Caco-2 (cell line): Measurements from ENCODE around the gene MUC5B. TPM values are rescaled to one million over a fixed set of nuclear protein-coding genes. Genes with fewer than 3 reads are reported as not detected.

Source experiments
- BruUV-seq: library from RNA; stranded (reverse); fragments of 400-500 nt; replicated peaks from 2 replicates; lab custom pipeline; 2021; lab: Mats Ljungman, UMichigan
- CTCF ChIA-PET: fragments of 300-600 bp; sonication (Branson Sonifier 250); formaldehyde crosslinking; loops from one replicate; lab custom pipeline; 2022; ENCODE audit warnings: antibody characterized with exemption; lab: Charles Lee
- POLR2A ChIA-PET: fragments of 300-600 bp; sonication (Branson Sonifier 250); formaldehyde crosslinking; loops from one replicate; lab custom pipeline; 2022; ENCODE audit warnings: antibody characterized with exemption; lab: Charles Lee
- DNase-seq, 2 experiments: peaks; one replicate each; pipeline versions ENCODE4 v3.0.0 to v3.0.0-alpha.2; 2020 to 2022
- H3K27me3 ChIP-seq: replicated peaks from 2 replicates; pipeline ENCODE4 v1.6.0; 2011; ENCODE audit warnings: low read length; ENCODE audit not compliant: control insufficient read depth, insufficient read depth
- H3K36me3 ChIP-seq: 2 replicates; pipeline ENCODE4 v1.5.1; 2011; ENCODE audit warnings: low read length; ENCODE audit not compliant: control insufficient read depth, insufficient read depth
- H3K4me1 ChIP-seq: fragments of 250-450 bp; sonication (Bioruptor Pico); 2 replicates; pipeline ENCODE4 v1.5.1; 2020; ENCODE audit warnings: mild to moderate bottlenecking
- H3K4me3 ChIP-seq: 2 replicates; pipeline ENCODE4 v1.5.1; 2011; ENCODE audit warnings: low read depth, mild to moderate bottlenecking, control low read depth, low read length
- H3K9me3 ChIP-seq: fragments of 250-450 bp; sonication (Bioruptor Pico); 2 replicates; pipeline ENCODE4 v1.5.1; 2020; ENCODE audit warnings: mild to moderate bottlenecking, moderate library complexity
- H3K27ac Mint-ChIP-seq: one replicate; pipeline ENCODE4 v1.8.0; 2022; ENCODE audit warnings: mixed read lengths; ENCODE audit not compliant: unreplicated experiment
- H3K27me3 Mint-ChIP-seq: one replicate; pipeline ENCODE4 v1.8.0; 2022; ENCODE audit warnings: mixed read lengths; ENCODE audit not compliant: insufficient read depth, unreplicated experiment
- H3K36me3 Mint-ChIP-seq: one replicate; pipeline ENCODE4 v1.8.0; 2022; ENCODE audit warnings: mild to moderate bottlenecking, mixed read lengths; ENCODE audit not compliant: insufficient read depth, unreplicated experiment
- H3K4me1 Mint-ChIP-seq: one replicate; pipeline ENCODE4 v1.8.0; 2022; ENCODE audit warnings: low read depth, mixed read lengths; ENCODE audit not compliant: unreplicated experiment
- H3K4me3 Mint-ChIP-seq: one replicate; pipeline ENCODE4 v1.8.0; 2022; ENCODE audit warnings: mild to moderate bottlenecking, moderate library complexity, mixed read lengths; ENCODE audit not compliant: unreplicated experiment
- H3K9me3 Mint-ChIP-seq: one replicate; pipeline ENCODE4 v1.8.0; 2022; ENCODE audit warnings: mixed read lengths; ENCODE audit not compliant: unreplicated experiment
- CTCF ChIP-seq, 2 experiments: fragments of 200-600 bp in 1 of 2; IDR thresholded peaks; 1 replicate in 1 of 2; 2 replicates in 1 of 2; pipeline versions ENCODE4 v1.5.1 to v1.8.0; 2011 to 2022; ENCODE audit warnings: antibody characterized with exemption in 1 of 2, control low read depth in 1 of 2, inconsistent platforms in 1 of 2, low read depth in 1 of 2, low read length in 1 of 2, mild to moderate bottlenecking in 1 of 2, moderate library complexity in 1 of 2; ENCODE audit not compliant: insufficient read depth in 1 of 2, severe bottlenecking in 1 of 2, unreplicated experiment in 1 of 2
- intact Hi-C: fragments of 100-400 bp; cut with micrococcal nuclease; formaldehyde crosslinking; loops from one replicate; pipeline ENCODE4 v1.10.0; 2022; ENCODE audit not compliant: unreplicated experiment
- total RNA-seq: library from RNA; stranded (reverse); gene quantifications from 2 replicates; pipeline ENCODE4 v1.2.3, GENCODE V29; 2022

MUC5B gene
- total RNA-seq, 1 experiment from 2014 or later = not detected

- no peak for DNase-seq
- Histone ChIP-seq H3K27me3 (no peaks in the 10 kb centered on the region), H3K4me3 (no peak overlapping the region), H3K9me3 (no peaks in the 10 kb centered on the region), H3K36me3 (0 out of 2 replicates have a peak, but pooled peaks cover 1% of the 10 kb centered on the region), H3K4me1 (peaks cover 39% of the 10 kb centered on the region)
- POLR2A ChIA-PET = no interaction called here
- H3K36me3 Mint-ChIP-seq = peaks cover 22% of the 10 kb centered on the region
- intact Hi-C loops = no loop called here
- TF ChIP-seq CTCF (IDR thresholded peaks at IDR 0.05; ENCODE audit: insufficient read depth in 1 of 2, low read depth in 1 of 2, low read length in 1 of 2, severe bottlenecking in 1 of 2, unreplicated experiment in 1 of 2) = no peak
- H3K4me3 Mint-ChIP-seq = no peak overlapping the region
- H3K27me3 Mint-ChIP-seq = no peaks in the 10 kb centered on the region
- no peaks in the 10 kb centered on the region for H3K9me3 Mint-ChIP-seq
- no TSS peak for BruUV-seq
- no peak overlapping the region for H3K27ac Mint-ChIP-seq
- H3K4me1 Mint-ChIP-seq = peaks cover 13% of the 10 kb centered on the region
- CTCF ChIA-PET = no interaction called here
Measured at GRCh38 chr11:1302461-1303125, 79.7 kb downstream of the MUC5B start.

- no peaks in the 10 kb centered on the region for H3K27me3 ChIP-seq
- Mint-ChIP-seq H3K36me3 (peaks cover 16% of the 10 kb centered on the region), H3K4me1 (peaks cover 13% of the 10 kb centered on the region), H3K27me3 (no peaks in the 10 kb centered on the region), H3K4me3 (no peak overlapping the region), H3K9me3 (no peaks in the 10 kb centered on the region), H3K27ac (no peak overlapping the region)
- H3K4me1 ChIP-seq = peaks cover 36% of the 10 kb centered on the region
- POLR2A ChIA-PET = no interaction called here
- 0 out of 2 replicates have a peak, but pooled peaks cover under 1% of the 10 kb centered on the region for H3K36me3 ChIP-seq
- intact Hi-C loops = no loop called here
- DNase-seq = no peak
- H3K9me3 ChIP-seq = no peaks in the 10 kb centered on the region
- BruUV-seq = no TSS peak
- no peak overlapping the region for H3K4me3 ChIP-seq
- TF ChIP-seq CTCF (IDR thresholded peaks at IDR 0.05; ENCODE audit: insufficient read depth in 1 of 2, low read depth in 1 of 2, low read length in 1 of 2, severe bottlenecking in 1 of 2, unreplicated experiment in 1 of 2) = peak in 1 of 2 experiments; percentile 2
- CTCF ChIA-PET = no interaction called here
Measured at GRCh38 chr11:1303126-1303821, 80.4 kb downstream of the MUC5B start.

- Histone ChIP-seq H3K9me3 (no peaks in the 10 kb centered on the region), H3K27me3 (no peaks in the 10 kb centered on the region), H3K36me3 (no peaks in the 10 kb centered on the region), H3K4me3 (no peak overlapping the region), H3K4me1 (peaks cover 34% of the 10 kb centered on the region)
- no peak for DNase-seq
- H3K36me3 Mint-ChIP-seq = peaks cover 15% of the 10 kb centered on the region
- no peaks in the 10 kb centered on the region for H3K9me3 Mint-ChIP-seq
- no peak for TF ChIP-seq CTCF (IDR thresholded peaks at IDR 0.05; ENCODE audit: insufficient read depth in 1 of 2, low read depth in 1 of 2, low read length in 1 of 2, severe bottlenecking in 1 of 2, unreplicated experiment in 1 of 2)
- intact Hi-C loops = no loop called here
- H3K4me3 Mint-ChIP-seq = no peak overlapping the region
- CTCF ChIA-PET = interaction anchor here (0.6 kb wide), 1 partner anchor 529 kb away, joined by 3 read pairs; no protein-coding TSS in a partner anchor
- POLR2A ChIA-PET = no interaction called here
- H3K4me1 Mint-ChIP-seq = peaks cover 10% of the 10 kb centered on the region
- no peaks in the 10 kb centered on the region for H3K27me3 Mint-ChIP-seq
- peak overlapping the region; percentile 54 for H3K27ac Mint-ChIP-seq
- BruUV-seq = no TSS peak
Measured at GRCh38 chr11:1303973-1304372, 81.1 kb downstream of the MUC5B start.
